DND-41 (cell line): Measurements from ENCODE around the gene MIR17HG.

Source experiments
- ATAC-seq: fragments of 200-7000 bp; cut with Tn5 transposase; 3 replicates; pipeline ENCODE4 v1.9.1; 2021; ENCODE audit warnings: low read depth; ENCODE audit not compliant: insufficient read depth
- DNase-seq: peaks from one replicate; pipeline ENCODE4 v3.0.0-alpha.2; 2020
- H2AFZ ChIP-seq: 2 replicates; pipeline ENCODE4 v1.6.0; 2012; ENCODE audit warnings: low read depth, low read length
- H3K27ac ChIP-seq: 2 replicates; pipeline ENCODE4 v1.5.1; 2012; ENCODE audit warnings: low read length, inconsistent platforms
- H3K27me3 ChIP-seq: fragments of 200-600 bp; sonication (generic); 2 replicates; pipeline ENCODE4 v1.6.0; 2012; ENCODE audit warnings: low read length, mild to moderate bottlenecking, inconsistent platforms; ENCODE audit not compliant: insufficient read depth, poor library complexity
- H3K36me3 ChIP-seq: 2 replicates; pipeline ENCODE4 v1.5.1; 2012; ENCODE audit warnings: low read length, inconsistent platforms; ENCODE audit not compliant: insufficient read depth
- H3K4me1 ChIP-seq: 2 replicates; pipeline ENCODE4 v1.5.1; 2012; ENCODE audit warnings: mild to moderate bottlenecking, low read length; ENCODE audit not compliant: insufficient read depth
- H3K4me2 ChIP-seq: 2 replicates; pipeline ENCODE4 v1.6.0; 2012; ENCODE audit warnings: mild to moderate bottlenecking, moderate library complexity, low read length, inconsistent platforms; ENCODE audit not compliant: insufficient read depth
- H3K4me3 ChIP-seq, 2 experiments: fragments of 200-600 bp in 1 of 2; shearing (Covaris generic) in 1 of 2; 2 replicates each; pipeline ENCODE4 v1.5.1; 2012 to 2016; ENCODE audit warnings: inconsistent platforms in 2 of 2, low read length in 2 of 2, mild to moderate bottlenecking in 2 of 2, low read depth in 1 of 2, moderate library complexity in 1 of 2
- H3K79me2 ChIP-seq: 2 replicates; pipeline ENCODE4 v1.6.0; 2012; ENCODE audit warnings: low read length, inconsistent platforms; ENCODE audit not compliant: insufficient read depth
- H3K9ac ChIP-seq: 2 replicates; pipeline ENCODE4 v1.6.0; 2012; ENCODE audit warnings: low read depth, mild to moderate bottlenecking, inconsistent platforms, low read length, moderate library complexity
- H3K9me3 ChIP-seq: 2 replicates; pipeline ENCODE4 v1.5.1; 2012; ENCODE audit warnings: low read length, moderate library complexity, mild to moderate bottlenecking, inconsistent platforms; ENCODE audit not compliant: insufficient read depth, severe bottlenecking
- H4K20me1 ChIP-seq: 2 replicates; pipeline ENCODE4 v1.6.0; 2012; ENCODE audit warnings: low read length; ENCODE audit not compliant: insufficient read depth
- EZH2 ChIP-seq: IDR thresholded peaks from 3 replicates; pipeline ENCODE4 v1.6.1; 2012; ENCODE audit warnings: borderline replicate concordance, low read depth, mild to moderate bottlenecking, moderate library complexity, low read length, inconsistent platforms; ENCODE audit not compliant: severe bottlenecking
- TF ChIP-seq, protein P1 (sequence below): IDR thresholded peaks from 2 replicates; pipeline ENCODE4 v1.5.1; 2012; ENCODE audit warnings: borderline replicate concordance, low read length, moderate library complexity, mild to moderate bottlenecking; ENCODE audit not compliant: poor library complexity, severe bottlenecking; ENCODE audit errors: extremely low read depth

MIR17HG gene

DNA sequence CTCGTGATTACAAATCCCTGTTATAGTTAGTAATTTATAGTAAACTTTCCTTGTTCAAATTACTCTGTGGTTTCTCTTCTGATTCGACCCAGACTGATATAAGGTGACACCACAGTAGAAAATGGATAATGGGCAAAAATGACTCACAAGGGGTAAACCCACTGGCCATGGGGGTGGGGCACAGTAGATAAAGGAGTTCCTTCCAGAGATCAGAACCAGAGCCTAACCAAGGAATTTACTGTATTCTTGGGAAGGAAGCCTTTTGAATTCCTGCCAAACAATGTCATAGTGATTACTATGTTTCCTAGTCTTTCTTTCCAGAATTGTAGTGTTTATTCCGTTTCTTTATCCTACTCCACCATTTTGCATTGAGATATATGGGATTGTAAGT, 21.9 kb downstream of the MIR17HG start:
- DNase-seq (no peak), ATAC-seq (no peak)
- Histone ChIP-seq H3K27me3 (no peaks in the 10 kb centered on the region), H3K79me2 (no peaks in the 10 kb centered on the region), H2AFZ (no peak overlapping the region), H3K27ac (no peak overlapping the region), H4K20me1 (0 out of 2 replicates have a peak, but pooled peaks cover 3% of the 10 kb centered on the region), H3K9me3 (no peaks in the 10 kb centered on the region), H3K4me2 (no peak overlapping the region), H3K4me3 (no peak overlapping the region), H3K36me3 (no peaks in the 10 kb centered on the region), H3K9ac (no peak overlapping the region), H3K4me1 (no peaks in the 10 kb centered on the region)
- TF ChIP-seq, protein P1, sequence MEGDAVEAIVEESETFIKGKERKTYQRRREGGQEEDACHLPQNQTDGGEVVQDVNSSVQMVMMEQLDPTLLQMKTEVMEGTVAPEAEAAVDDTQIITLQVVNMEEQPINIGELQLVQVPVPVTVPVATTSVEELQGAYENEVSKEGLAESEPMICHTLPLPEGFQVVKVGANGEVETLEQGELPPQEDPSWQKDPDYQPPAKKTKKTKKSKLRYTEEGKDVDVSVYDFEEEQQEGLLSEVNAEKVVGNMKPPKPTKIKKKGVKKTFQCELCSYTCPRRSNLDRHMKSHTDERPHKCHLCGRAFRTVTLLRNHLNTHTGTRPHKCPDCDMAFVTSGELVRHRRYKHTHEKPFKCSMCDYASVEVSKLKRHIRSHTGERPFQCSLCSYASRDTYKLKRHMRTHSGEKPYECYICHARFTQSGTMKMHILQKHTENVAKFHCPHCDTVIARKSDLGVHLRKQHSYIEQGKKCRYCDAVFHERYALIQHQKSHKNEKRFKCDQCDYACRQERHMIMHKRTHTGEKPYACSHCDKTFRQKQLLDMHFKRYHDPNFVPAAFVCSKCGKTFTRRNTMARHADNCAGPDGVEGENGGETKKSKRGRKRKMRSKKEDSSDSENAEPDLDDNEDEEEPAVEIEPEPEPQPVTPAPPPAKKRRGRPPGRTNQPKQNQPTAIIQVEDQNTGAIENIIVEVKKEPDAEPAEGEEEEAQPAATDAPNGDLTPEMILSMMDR = no peak
- TF ChIP-seq EZH2 = no peak

DNA sequence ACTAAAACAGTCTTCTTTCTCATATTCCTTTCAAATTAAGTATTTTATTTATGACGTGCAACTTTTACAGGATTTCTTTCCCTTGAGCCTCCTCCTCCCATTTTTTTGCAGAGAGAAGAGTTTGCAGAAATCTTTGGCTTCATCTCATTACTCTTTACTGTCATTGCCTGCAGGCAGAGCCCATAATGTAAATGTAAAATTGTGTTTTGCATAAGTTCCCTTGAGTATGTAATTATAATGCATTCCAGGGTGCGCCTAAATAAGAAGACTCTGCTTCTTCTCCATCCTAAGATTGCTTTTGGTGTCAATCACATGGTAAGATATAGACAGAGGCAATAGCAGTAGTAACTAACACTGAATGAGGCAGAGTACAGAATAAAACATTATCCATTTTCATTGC, 23.0 kb downstream of the MIR17HG start:
- ATAC-seq = no peak

DNA sequence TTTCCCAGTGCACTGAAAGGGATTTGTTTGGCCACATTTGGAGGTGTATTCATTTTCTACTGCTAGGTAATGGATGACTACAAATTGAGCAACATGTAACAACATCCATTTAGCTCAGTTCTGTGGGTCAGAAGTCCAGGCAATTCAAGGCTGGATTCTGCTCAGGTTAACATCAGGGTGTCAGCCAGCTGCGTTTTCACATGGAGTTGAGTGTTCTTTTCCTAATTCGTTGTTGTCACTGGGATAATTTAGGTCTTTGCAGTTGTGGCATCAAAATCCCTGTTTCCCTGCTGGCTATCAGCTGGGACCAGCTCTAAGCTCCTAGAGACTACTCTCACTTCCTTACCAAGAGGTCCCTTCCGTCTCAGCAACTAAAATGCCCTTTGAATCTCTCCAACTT, 25.4 kb downstream of the MIR17HG start:
- TF ChIP-seq, protein P1 = no peak
- TF ChIP-seq EZH2 = no peak
- ATAC-seq = no peak

More for the DNA sequence above, 23.0 kb downstream of the MIR17HG start:
- H2AFZ ChIP-seq = no peak overlapping the region
- H4K20me1 ChIP-seq = 0 out of 2 replicates have a peak, but pooled peaks cover 3% of the 10 kb centered on the region
- H3K27ac ChIP-seq = no peak overlapping the region
- H3K4me2 ChIP-seq = no peak overlapping the region
- H3K27me3 ChIP-seq = no peaks in the 10 kb centered on the region
- TF ChIP-seq, protein P1 = no peak
- no peak for TF ChIP-seq EZH2
- no peaks in the 10 kb centered on the region for H3K4me1 ChIP-seq
- DNase-seq = no peak
- H3K9ac ChIP-seq = no peak overlapping the region
- H3K4me3 ChIP-seq = no peak overlapping the region
- no peaks in the 10 kb centered on the region for H3K9me3 ChIP-seq
- H3K36me3 ChIP-seq = no peaks in the 10 kb centered on the region
- no peaks in the 10 kb centered on the region for H3K79me2 ChIP-seq

More for the DNA sequence above, 25.4 kb downstream of the MIR17HG start:
- Histone ChIP-seq H4K20me1 (no peaks in the 10 kb centered on the region), H3K4me2 (no peak overlapping the region), H2AFZ (no peak overlapping the region), H3K9ac (no peak overlapping the region), H3K4me1 (no peaks in the 10 kb centered on the region), H3K79me2 (no peaks in the 10 kb centered on the region), H3K27me3 (no peaks in the 10 kb centered on the region), H3K9me3 (no peaks in the 10 kb centered on the region), H3K36me3 (no peaks in the 10 kb centered on the region), H3K4me3 (no peak overlapping the region), H3K27ac (no peak overlapping the region)
- no peak for DNase-seq
